K562 (cell line): ENCODE data around the gene IRS1. TPM values are rescaled to one million over a fixed set of nuclear protein-coding genes. Genes with fewer than 3 reads are reported as not detected.

Experiments used
- CBFA2T3 ChIP-seq: fragments of 450-650 bp; IDR thresholded peaks from 2 replicates; pipeline ENCODE4 v1.6.1; 2017
- CGGBP1 ChIP-seq: fragments of 250-450 bp; sonication (Bioruptor Pico); IDR thresholded peaks from 2 replicates; pipeline ENCODE4 v1.9.0; 2021; ENCODE audit warnings: mild to moderate bottlenecking
- CTCFL ChIP-seq: IDR thresholded peaks from 2 replicates; pipeline ENCODE4 v1.6.1; 2011; ENCODE audit warnings: borderline replicate concordance, low read depth, mild to moderate bottlenecking, moderate library complexity, low read length; ENCODE audit not compliant: insufficient read depth, poor library complexity, severe bottlenecking
- EGR1 ChIP-seq: fragments of 450-650 bp; conservative IDR thresholded peaks from 2 replicates; pipeline ENCODE4 v1.6.1; 2017; ENCODE audit warnings: mild to moderate bottlenecking
- ELF2 ChIP-seq: fragments of 250-450 bp; sonication (Bioruptor Pico); IDR thresholded peaks from 2 replicates; pipeline ENCODE4 v1.5.0; 2021; ENCODE audit warnings: mild to moderate bottlenecking
- ESRRA ChIP-seq: fragments of 450-650 bp; IDR thresholded peaks from 2 replicates; pipeline ENCODE4 v1.6.1; 2014; ENCODE audit warnings: low read depth, mild to moderate bottlenecking, moderate library complexity, borderline replicate concordance
- MBD2 ChIP-seq: sonication (generic); IDR thresholded peaks from 2 replicates; pipeline ENCODE4 v1.6.1; 2016; ENCODE audit warnings: low read depth, borderline replicate concordance
- PATZ1 ChIP-seq: fragments of 250-450 bp; sonication (Bioruptor Pico); IDR thresholded peaks from 2 replicates; pipeline ENCODE4 v1.5.0; 2020; ENCODE audit warnings: mild to moderate bottlenecking, borderline replicate concordance
- PURB ChIP-seq: sonication (generic); formaldehyde crosslinking; IDR thresholded peaks from 2 replicates; pipeline ENCODE4 v1.9.0; 2021; ENCODE audit warnings: low read depth, mild to moderate bottlenecking, missing genetic modification reagents
- SREBF1 ChIP-seq: fragments of 150-350 bp; IDR thresholded peaks from 2 replicates; pipeline ENCODE4 v1.6.1; 2014; ENCODE audit warnings: antibody characterized with exemption, low read depth, low read length, borderline replicate concordance
- SUPT5H ChIP-seq: fragments of 450-650 bp; IDR thresholded peaks from 2 replicates; pipeline ENCODE4 v1.6.1; 2016
- ZBTB12 ChIP-seq: fragments of 250-450 bp; sonication (Bioruptor Pico); IDR thresholded peaks from 2 replicates; pipeline ENCODE4 v1.4.0; 2020
- ZNF239 ChIP-seq: fragments of 250-450 bp; sonication (Bioruptor Pico); IDR thresholded peaks from 2 replicates; pipeline ENCODE4 v1.4.0; 2020; ENCODE audit warnings: mild to moderate bottlenecking
- ZNF274 ChIP-seq: IDR thresholded peaks from 2 replicates; pipeline ENCODE4 v1.6.1; 2011; ENCODE audit warnings: low read depth, mild to moderate bottlenecking, low read length, moderate library complexity, borderline replicate concordance
- ZNF324 ChIP-seq: fragments of 250-450 bp; sonication (Bioruptor Pico); IDR thresholded peaks from 2 replicates; pipeline ENCODE4 v1.4.0; 2020; ENCODE audit warnings: mild to moderate bottlenecking
- ZNF740 ChIP-seq, 3 experiments: fragments of 200-800 bp in 1 of 3; sonication (Bioruptor generic) in 1 of 3; sonication (generic) in 1 of 3; formaldehyde crosslinking in 1 of 3; IDR thresholded peaks; 2 replicates each; pipeline versions ENCODE4 v1.6.1 to v1.8.0; 2016 to 2022; ENCODE audit warnings: mild to moderate bottlenecking in 2 of 3, missing compliant biosample characterization in 2 of 3, missing genetic modification characterization in 2 of 3, missing genetic modification reagents in 1 of 3
- polyA plus RNA-seq, 8 experiments: library from polyadenylated mRNA; depleted of rRNA in 4 of 8; stranded (reverse) in 5 of 8; unstranded in 3 of 8; fragments of >200 nt; fragmentation: Nextera tagmentation in 2 of 8; fragmentation: Illumina TruSeq in 1 of 8; extraction: Ambion mirVana in 2 of 8; extraction: Trizol in 1 of 8; gene quantifications; 2 replicates each; pipeline versions ENCODE4 v1.2.1 to v1.2.3, GENCODE V29; 2011 to 2014; ENCODE audit warnings: inconsistent platforms in 1 of 8, missing spikeins in 1 of 8
- total RNA-seq, 7 experiments: library from RNA; depleted of rRNA in 6 of 7; stranded (reverse); fragments of >200 nt in 6 of 7; fragmentation: Illumina TruSeq in 2 of 7; extraction: Trizol in 2 of 7; gene quantifications; 2 replicates each; pipeline versions ENCODE4 v1.2.1 to v1.2.3, GENCODE V29; 2011 to 2021; ENCODE audit warnings: low replicate concordance in 1 of 7

IRS1 gene
- total and polyA plus RNA-seq, 9 of the 15 experiments (the other 6 are each of a cell fraction or from before 2014, with no cell fraction given): under 0.01 to 0.31 (median 0.08) TPM; not detected in 1

GRCh38 chr2:226835420-226835795 lies 35.8 kb upstream of the IRS1 start (continued):
- TF ChIP-seq CTCFL (no peak), SUPT5H (no peak), CGGBP1 (CRISPR knock-in tag) (no peak), ZNF239 (CRISPR knock-in tag) (no peak), EGR1 (no peak; the same call in 1 of the 2 replicates), ZNF740 (CRISPR knock-in tag; IDR thresholded peaks at IDR 0.05) (no peak), ZNF740 (tag; IDR thresholded peaks at IDR 0.05) (no peak), SREBF1 (no peak), ZNF324 (no peak), PATZ1 (CRISPR knock-in tag) (no peak), ZNF274 (0 out of 2 replicates have a peak, but pooled peaks have one; percentile 27), ZBTB12 (CRISPR knock-in tag) (no peak), PURB (no peak), ELF2 (CRISPR knock-in tag) (no peak), CBFA2T3 (peak; percentile 98), ESRRA (no peak), MBD2 (no peak)
